HepG2 (cell line): ENCODE results near the gene RGMA. TPM values are rescaled to one million over a fixed set of nuclear protein-coding genes. Genes with fewer than 3 reads are reported as not detected.

Source experiments
- ATAC-seq: fragments of 200-7000 bp; cut with Tn5 transposase; 3 replicates; pipeline ENCODE4 v1.9.1; 2020; ENCODE audit warnings: mild to moderate bottlenecking, moderate library complexity
- BruUV-seq: library from RNA; stranded (reverse); fragments of 400-500 nt; replicated peaks from 2 replicates; lab custom pipeline; 2021; lab: Mats Ljungman, UMichigan
- CTCF ChIA-PET: fragments of 300-600 bp; formaldehyde crosslinking; extraction: SDS; loops from one replicate; lab custom pipeline; 2021; ENCODE audit warnings: low total read pairs, inconsistent platforms, low intra/inter-chr PET ratio; lab: Yijun Ruan, JAX
- POLR2A ChIA-PET: fragments of 350-600 bp; sonication (Branson Sonifier 250); formaldehyde crosslinking; loops from one replicate; lab custom pipeline; 2020; ENCODE audit warnings: antibody characterized with exemption, inconsistent platforms; lab: Yijun Ruan, JAX
- DNase-seq: peaks from one replicate; pipeline ENCODE4 v3.0.0-alpha.2; 2015; ENCODE audit warnings: low spot score
- FAIRE-seq: peaks from 3 replicates; lab custom pipeline; 2011; peaks lifted over from hg19 to GRCh38; lab: Jason Lieb, UNC
- H2AFZ ChIP-seq: one replicate; pipeline ENCODE4 v1.6.1; 2011; ENCODE audit warnings: low read length, inconsistent platforms
- H3K27ac ChIP-seq: fragments of 300-600 bp; 3 replicates; pipeline ENCODE4 v1.8.0; 2011; ENCODE audit warnings: mixed run types, mild to moderate bottlenecking, mixed read lengths, low read length, inconsistent platforms; ENCODE audit not compliant: insufficient read depth; ENCODE audit errors: extremely low read length
- H3K27me3 ChIP-seq, 2 experiments: fragments of 200-600 bp in 1 of 2; 2 replicates in 1 of 2; 3 replicates in 1 of 2; pipeline versions ENCODE4 v1.6.0 to v1.8.0; 2011; ENCODE audit warnings: low read length in 2 of 2, mild to moderate bottlenecking in 2 of 2, moderate library complexity in 2 of 2, inconsistent platforms in 1 of 2; ENCODE audit not compliant: insufficient read depth in 2 of 2, control insufficient read depth in 1 of 2
- H3K36me3 ChIP-seq, 2 experiments: fragments of 200-600 bp in 1 of 2; replicated peaks in 1 of 2; 2 replicates in 1 of 2; 3 replicates in 1 of 2; pipeline versions ENCODE4 v1.5.1 to v1.8.0; 2011; ENCODE audit warnings: low read length in 2 of 2, inconsistent platforms in 1 of 2; ENCODE audit not compliant: insufficient read depth in 2 of 2, control insufficient read depth in 1 of 2
- H3K4me1 ChIP-seq: 2 replicates; pipeline ENCODE4 v1.5.1; 2012; ENCODE audit warnings: low read length, inconsistent platforms; ENCODE audit not compliant: insufficient read depth
- H3K4me2 ChIP-seq: 2 replicates; pipeline ENCODE4 v1.6.0; 2011; ENCODE audit warnings: low read depth, low read length, inconsistent platforms
- H3K4me3 ChIP-seq, 3 experiments: fragments of 200-600 bp in 1 of 3; sonication (generic), shearing (Covaris generic) in 1 of 3; replicated peaks in 1 of 3; 2 replicates each; pipeline ENCODE4 v1.5.1; 2011 to 2016; ENCODE audit warnings: low read length in 3 of 3, inconsistent platforms in 2 of 3, low read depth in 2 of 3, mild to moderate bottlenecking in 2 of 3, control low read depth in 1 of 3, mixed read lengths in 1 of 3; ENCODE audit not compliant: insufficient read depth in 1 of 3
- H3K79me2 ChIP-seq: one replicate; pipeline ENCODE4 v1.6.1; 2011; ENCODE audit warnings: low read length, inconsistent platforms; ENCODE audit not compliant: insufficient read depth
- H3K9ac ChIP-seq: 2 replicates; pipeline ENCODE4 v1.6.0; 2011; ENCODE audit warnings: mild to moderate bottlenecking, low read depth, low read length, inconsistent platforms; ENCODE audit not compliant: insufficient read depth
- H3K9me3 ChIP-seq: 2 replicates; pipeline ENCODE4 v1.5.1; 2012; ENCODE audit warnings: mild to moderate bottlenecking, low read length
- H4K20me1 ChIP-seq: 2 replicates; pipeline ENCODE4 v1.6.0; 2011; ENCODE audit warnings: inconsistent platforms, mild to moderate bottlenecking, low read length, moderate library complexity; ENCODE audit not compliant: insufficient read depth
- EED ChIP-seq: sonication (generic); formaldehyde crosslinking; IDR thresholded peaks from 2 replicates; pipeline ENCODE4 v1.5.0; 2020; ENCODE audit warnings: mild to moderate bottlenecking, missing genetic modification reagents
- EZH2 ChIP-seq: conservative IDR thresholded peaks from 2 replicates; pipeline ENCODE4 v1.6.1; 2012; ENCODE audit warnings: mild to moderate bottlenecking, low read depth, low read length, moderate library complexity
- FOXA3 ChIP-seq: IDR thresholded peaks from 2 replicates; pipeline ENCODE4 v1.6.1; 2016; ENCODE audit warnings: missing genetic modification reagents, missing compliant biosample characterization
- HDAC6 ChIP-seq: fragments of 200-600 bp; sonication (generic); IDR thresholded peaks from 2 replicates; pipeline ENCODE4 v1.7.0; 2017; ENCODE audit warnings: mild to moderate bottlenecking, antibody characterized with exemption, low read length, low read depth
- HMGA1 ChIP-seq: sonication (generic); formaldehyde crosslinking; conservative IDR thresholded peaks from 2 replicates; pipeline ENCODE4 v1.4.0; 2020; ENCODE audit warnings: missing genetic modification reagents
- IKZF4 ChIP-seq: sonication (generic); formaldehyde crosslinking; IDR thresholded peaks from 2 replicates; pipeline ENCODE4 v1.5.1; 2020; ENCODE audit warnings: borderline replicate concordance, mild to moderate bottlenecking, low read depth, missing genetic modification reagents; ENCODE audit errors: not compliant biosample characterization
- ISX ChIP-seq: sonication (generic); formaldehyde crosslinking; conservative IDR thresholded peaks from 2 replicates; pipeline ENCODE4 v1.5.0; 2020; ENCODE audit warnings: missing genetic modification reagents
- NCOA1 ChIP-seq: sonication (generic); formaldehyde crosslinking; IDR thresholded peaks from 2 replicates; pipeline ENCODE4 v1.9.0; 2021; ENCODE audit warnings: missing genetic modification reagents
- NRL ChIP-seq: sonication (generic); formaldehyde crosslinking; IDR thresholded peaks from 2 replicates; pipeline ENCODE4 v1.5.0; 2020; ENCODE audit warnings: missing genetic modification reagents, mild to moderate bottlenecking, moderate library complexity, borderline replicate concordance
- SAFB2 ChIP-seq: sonication (generic); formaldehyde crosslinking; IDR thresholded peaks from 2 replicates; pipeline ENCODE4 v1.5.1; 2020; ENCODE audit warnings: missing genetic modification reagents, low read depth, mild to moderate bottlenecking, borderline replicate concordance
- SNAPC2 ChIP-seq: sonication (generic); formaldehyde crosslinking; IDR thresholded peaks from 2 replicates; pipeline ENCODE4 v1.8.1; 2022; ENCODE audit warnings: mild to moderate bottlenecking, missing genetic modification reagents
- SP140L ChIP-seq: sonication (generic); formaldehyde crosslinking; IDR thresholded peaks from 2 replicates; pipeline ENCODE4 v1.4.0; 2020; ENCODE audit warnings: missing genetic modification reagents, borderline replicate concordance
- ZMAT3 ChIP-seq: sonication (generic); formaldehyde crosslinking; conservative IDR thresholded peaks from 2 replicates; pipeline ENCODE4 v1.7.0; 2021; ENCODE audit warnings: missing genetic modification reagents
- ZNF10 ChIP-seq: sonication (generic); formaldehyde crosslinking; IDR thresholded peaks from 2 replicates; pipeline ENCODE4 v1.4.0; 2020; ENCODE audit warnings: mild to moderate bottlenecking, low read depth, missing genetic modification reagents, borderline replicate concordance
- ZNF251 ChIP-seq: sonication (generic); formaldehyde crosslinking; IDR thresholded peaks from 2 replicates; pipeline ENCODE4 v1.9.0; 2021; ENCODE audit warnings: mild to moderate bottlenecking, missing genetic modification reagents
- ZNF331 ChIP-seq: sonication (generic); formaldehyde crosslinking; IDR thresholded peaks from 2 replicates; pipeline ENCODE4 v1.4.0; 2020; ENCODE audit warnings: missing genetic modification reagents
- ZNF558 ChIP-seq: sonication (generic); formaldehyde crosslinking; IDR thresholded peaks from 2 replicates; pipeline ENCODE4 v1.9.0; 2022; ENCODE audit warnings: mild to moderate bottlenecking, missing genetic modification reagents, borderline replicate concordance
- ZNF747 ChIP-seq: sonication (generic); formaldehyde crosslinking; IDR thresholded peaks from 2 replicates; pipeline ENCODE4 v1.8.1; 2023; ENCODE audit warnings: missing genetic modification reagents, mild to moderate bottlenecking, borderline replicate concordance
- ZNF775 ChIP-seq: sonication (generic); formaldehyde crosslinking; IDR thresholded peaks from 2 replicates; pipeline ENCODE4 v1.4.0; 2020; ENCODE audit warnings: missing genetic modification reagents, mild to moderate bottlenecking, moderate library complexity, borderline replicate concordance
- WGBS: methylation state at CpG from one replicate; pipeline ENCODE4 v1.1.6; 2017; ENCODE audit warnings: low lambda C conversion rate; 5-methylcytosine and 5-hydroxymethylcytosine counted together
- in situ Hi-C: cut with HindIII; loops from 2 replicates; pipeline ENCODE4 v1.10.0; 2017; ENCODE audit warnings: low pct_unique_long_range_greater_than_20kb; ENCODE audit not compliant: extremely low pct_ligation_motif_present
- intact Hi-C: fragments of 100-400 bp; cut with micrococcal nuclease; formaldehyde crosslinking; loops from one replicate; pipeline ENCODE4 v1.10.0; 2022; ENCODE audit not compliant: unreplicated experiment
- polyA plus RNA-seq, 8 experiments: library from polyadenylated mRNA; depleted of rRNA in 3 of 8; stranded (reverse) in 7 of 8; unstranded in 1 of 8; fragments of >200 nt; fragmentation: Illumina TruSeq in 4 of 8; extraction: Trizol in 4 of 8; gene quantifications; 2 replicates each; pipeline versions ENCODE4 v1.2.1 to v1.2.3, GENCODE V29; 2011 to 2016; ENCODE audit warnings: low read depth in 4 of 8, missing spikeins in 1 of 8, mixed read lengths in 1 of 8; ENCODE audit not compliant: insufficient read depth in 1 of 8
- total RNA-seq, 5 experiments: library from RNA; depleted of rRNA; stranded (reverse); fragments of >200 nt; fragmentation: Illumina TruSeq; extraction: Trizol; gene quantifications; 2 replicates each; pipeline ENCODE4 v1.2.3, GENCODE V29; 2016; ENCODE audit warnings: low read depth in 1 of 5
- TF ChIP-seq, protein P1 (sequence below): sonication (generic); formaldehyde crosslinking; IDR thresholded peaks from 2 replicates; pipeline ENCODE4 v1.5.0; 2020; ENCODE audit warnings: missing genetic modification reagents, mild to moderate bottlenecking, borderline replicate concordance
- TF ChIP-seq, protein P2 (sequence below): sonication (generic); formaldehyde crosslinking; IDR thresholded peaks from 2 replicates; pipeline ENCODE4 v1.9.0; 2021; ENCODE audit warnings: missing genetic modification reagents, mild to moderate bottlenecking, borderline replicate concordance

Gene RGMA
- total and polyA plus RNA-seq, 2 of the 13 experiments (the other 11 are each of a cell fraction or from before 2014, with no cell fraction given) = not detected

DNA sequence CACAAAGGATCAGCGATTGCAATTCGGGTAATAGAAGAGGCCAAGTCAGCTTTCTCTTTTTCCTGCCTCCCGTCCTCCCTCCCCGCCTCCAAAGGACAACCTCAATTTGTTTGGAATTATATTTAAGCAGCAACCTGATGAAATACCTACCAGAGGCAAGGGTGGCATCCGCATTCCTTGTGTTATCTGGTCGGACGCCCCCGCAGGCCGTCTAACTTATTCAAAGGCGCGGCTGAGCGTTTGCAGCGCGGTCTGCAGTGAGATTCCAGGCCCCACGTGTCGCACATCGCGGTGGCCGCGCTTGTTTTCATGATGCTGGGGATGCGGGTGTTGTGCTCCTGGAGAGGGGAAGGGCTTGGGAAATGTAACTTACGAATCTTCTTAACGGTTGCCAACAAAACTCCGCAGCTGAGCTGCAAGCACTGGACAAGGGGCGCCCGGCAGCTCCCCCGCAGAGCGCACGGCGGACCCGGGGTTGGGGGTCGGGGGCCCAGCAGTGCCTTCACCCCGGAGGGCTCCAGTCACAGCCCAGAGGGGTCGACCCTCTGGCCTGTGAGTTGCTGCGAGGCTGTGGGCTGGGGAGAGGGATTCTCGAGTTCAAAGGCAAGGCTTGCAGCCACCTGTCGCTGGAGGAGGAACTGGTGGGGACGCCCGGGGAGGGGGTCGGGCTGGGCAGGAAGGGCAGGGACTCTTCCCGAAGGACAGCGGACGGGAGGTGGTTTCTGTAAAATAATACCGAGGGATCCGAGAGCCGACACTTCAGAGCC lies 20.5 kb upstream of the RGMA start (continued):
- TF ChIP-seq ZNF747 (CRISPR knock-in tag) (no peak), ZNF775 (no peak)
- TF ChIP-seq, protein P1, sequence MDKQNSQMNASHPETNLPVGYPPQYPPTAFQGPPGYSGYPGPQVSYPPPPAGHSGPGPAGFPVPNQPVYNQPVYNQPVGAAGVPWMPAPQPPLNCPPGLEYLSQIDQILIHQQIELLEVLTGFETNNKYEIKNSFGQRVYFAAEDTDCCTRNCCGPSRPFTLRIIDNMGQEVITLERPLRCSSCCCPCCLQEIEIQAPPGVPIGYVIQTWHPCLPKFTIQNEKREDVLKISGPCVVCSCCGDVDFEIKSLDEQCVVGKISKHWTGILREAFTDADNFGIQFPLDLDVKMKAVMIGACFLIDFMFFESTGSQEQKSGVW (CRISPR knock-in tag) = no peak
- TF ChIP-seq, all 625 proteins: peak for 0

DNA sequence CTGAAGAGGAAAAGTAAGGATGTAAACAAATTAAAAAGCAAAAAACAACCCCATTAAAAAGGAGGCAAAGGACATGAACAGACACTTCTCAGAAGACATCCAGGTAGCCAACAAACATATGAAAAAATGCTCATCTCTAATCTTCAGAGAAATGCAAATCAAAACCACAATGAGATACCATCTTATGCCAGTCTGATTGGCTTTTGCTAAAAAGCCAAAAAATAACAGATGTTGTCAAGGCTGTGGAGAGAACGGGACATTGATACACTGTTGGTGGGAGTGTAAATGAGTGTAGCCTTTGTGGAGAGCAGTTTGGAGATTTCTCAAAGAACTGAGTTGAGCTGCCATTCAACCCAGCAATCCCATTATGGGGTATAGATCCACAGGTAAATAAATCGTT lies 18.6 kb upstream of the RGMA start:
- Histone ChIP-seq H3K27me3 (peaks cover 8 to 29% of the 10 kb centered on the region in 2 experiments; a peak in 3 of 5 replicates), H3K9ac (no peak overlapping the region), H3K4me2 (no peak overlapping the region), H3K27ac (no peak overlapping the region), H3K36me3 (no peaks in the 10 kb centered on the region), H3K4me3 (no peak overlapping the region), H3K79me2 (no peaks in the 10 kb centered on the region), H2AFZ (no peak overlapping the region), H3K4me1 (no peaks in the 10 kb centered on the region), H4K20me1 (no peaks in the 10 kb centered on the region), H3K9me3 (no peaks in the 10 kb centered on the region)
- in situ Hi-C loops (no loop called here), intact Hi-C loops (no loop called here)
- no peak for DNase-seq
- BruUV-seq = no TSS peak
- FAIRE-seq = no peak
- WGBS = 0% methylated on average over 2 of the region's 2 CpGs
- no peak for ATAC-seq
- TF ChIP-seq HMGA1 (CRISPR knock-in tag) = no peak
- TF ChIP-seq ZNF331 (CRISPR knock-in tag) = no peak
- TF ChIP-seq SP140L (CRISPR knock-in tag) = no peak
- no peak for TF ChIP-seq EZH2
- no peak for TF ChIP-seq FOXA3 (CRISPR knock-in tag)
- TF ChIP-seq, protein P2, sequence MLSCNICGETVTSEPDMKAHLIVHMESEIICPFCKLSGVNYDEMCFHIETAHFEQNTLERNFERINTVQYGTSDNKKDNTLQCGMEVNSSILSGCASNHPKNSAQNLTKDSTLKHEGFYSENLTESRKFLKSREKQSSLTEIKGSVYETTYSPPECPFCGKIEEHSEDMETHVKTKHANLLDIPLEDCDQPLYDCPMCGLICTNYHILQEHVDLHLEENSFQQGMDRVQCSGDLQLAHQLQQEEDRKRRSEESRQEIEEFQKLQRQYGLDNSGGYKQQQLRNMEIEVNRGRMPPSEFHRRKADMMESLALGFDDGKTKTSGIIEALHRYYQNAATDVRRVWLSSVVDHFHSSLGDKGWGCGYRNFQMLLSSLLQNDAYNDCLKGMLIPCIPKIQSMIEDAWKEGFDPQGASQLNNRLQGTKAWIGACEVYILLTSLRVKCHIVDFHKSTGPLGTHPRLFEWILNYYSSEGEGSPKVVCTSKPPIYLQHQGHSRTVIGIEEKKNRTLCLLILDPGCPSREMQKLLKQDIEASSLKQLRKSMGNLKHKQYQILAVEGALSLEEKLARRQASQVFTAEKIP (CRISPR knock-in tag) = no peak
- no peak for TF ChIP-seq ZNF251 (CRISPR knock-in tag)
- TF ChIP-seq ZNF10 (CRISPR knock-in tag) = no peak
- no peak for TF ChIP-seq IKZF4
- no peak for TF ChIP-seq SNAPC2 (CRISPR knock-in tag)
- TF ChIP-seq NCOA1 (CRISPR knock-in tag) = no peak
- TF ChIP-seq SAFB2 = no peak
- no peak for TF ChIP-seq ISX
- no peak for TF ChIP-seq HDAC6
- no peak for TF ChIP-seq EED (CRISPR knock-in tag)
- TF ChIP-seq ZNF558 (CRISPR knock-in tag) = no peak
- TF ChIP-seq NRL (CRISPR knock-in tag) = no peak
- no peak for TF ChIP-seq ZMAT3 (CRISPR knock-in tag)
- POLR2A ChIA-PET = no interaction called here
- CTCF ChIA-PET = no interaction called here
